GM18519 (cell line): ENCODE data around the gene QSOX1.

Experiments
- ATAC-seq: cut with Tn5 transposase; IDR thresholded peaks from one replicate; pipeline ENCODE4 v1.9.1; 2021; ENCODE audit warnings: mild to moderate bottlenecking, moderate library complexity; ENCODE audit not compliant: unreplicated experiment, low FRiP score

The QSOX1 gene

GRCh38 chr1:180144659-180145357 lies 9.9 kb upstream of the QSOX1 start:
- no peak for ATAC-seq

GRCh38 chr1:180145446-180145845 lies 9.2 kb upstream of the QSOX1 start:
- no peak for ATAC-seq

GRCh38 chr1:180150982-180151381 lies 3.7 kb upstream of the QSOX1 start:
- ATAC-seq, result no peak

DNA sequence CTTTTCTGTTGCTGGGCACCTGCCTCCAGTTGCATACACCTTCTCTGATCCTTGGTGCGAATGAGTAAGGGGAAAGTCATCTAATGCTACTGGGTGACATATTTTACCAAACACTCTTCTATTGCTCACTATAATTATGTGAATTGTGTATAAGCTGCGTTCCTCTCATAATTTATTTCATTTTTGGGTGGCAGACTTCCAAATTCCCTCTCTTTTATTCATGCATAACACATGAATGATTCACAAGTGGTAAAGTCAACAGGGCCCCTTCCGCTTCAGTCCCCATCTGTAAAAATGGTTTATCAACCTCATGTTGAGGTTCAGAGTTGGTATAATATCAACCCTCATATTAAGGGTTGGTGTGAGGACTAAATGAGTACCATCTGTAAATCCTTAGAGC lies 3.2 kb upstream of the QSOX1 start:
- ATAC-seq, result no peak

DNA sequence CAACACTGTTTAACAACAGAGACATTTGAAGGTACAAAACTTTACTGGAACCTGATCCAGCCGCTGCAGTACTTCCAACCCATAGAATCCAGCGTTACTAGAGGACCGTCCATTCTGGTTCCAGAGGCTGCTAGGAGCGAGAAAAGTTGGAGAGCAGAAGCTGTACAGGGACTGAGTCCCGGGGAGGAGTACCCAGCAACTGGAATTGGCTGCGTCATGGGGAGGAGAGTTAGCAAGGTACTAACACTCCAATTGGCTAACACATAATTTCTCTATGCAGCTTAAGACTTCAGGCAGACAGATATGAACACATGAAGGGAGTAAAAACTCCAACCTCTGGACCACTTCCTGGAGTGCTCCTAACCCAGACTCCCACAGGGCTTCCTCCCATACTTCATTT lies 2.1 kb upstream of the QSOX1 start:
- no peak for ATAC-seq

DNA sequence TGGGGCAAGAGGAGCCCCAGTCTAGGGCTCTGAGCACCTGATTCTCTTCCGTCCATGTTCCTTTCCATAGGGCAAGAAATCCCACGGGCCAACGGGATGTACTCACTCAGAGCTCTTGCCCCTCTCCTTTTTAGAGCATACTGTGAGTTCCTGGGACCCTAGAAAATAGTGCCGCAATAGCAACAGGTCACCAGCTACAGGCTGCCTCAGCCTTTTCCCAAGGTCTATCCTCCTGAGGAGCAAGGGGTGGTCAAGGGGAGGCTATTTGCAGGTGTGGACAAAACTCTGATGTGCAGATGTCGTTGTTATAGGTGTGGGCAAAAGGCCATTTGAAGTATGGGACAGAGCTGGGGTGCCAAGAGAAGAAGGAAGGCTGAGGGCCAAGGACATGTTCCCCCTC lies 1.6 kb upstream of the QSOX1 start:
- no peak for ATAC-seq

GRCh38 chr1:180154003-180154324 lies 705 bp upstream of the QSOX1 start:
- ATAC-seq, result no peak

- ATAC-seq, result no peak
Observed at GRCh38 chr1:180155182-180155682, 563 bp downstream of the QSOX1 start.

DNA sequence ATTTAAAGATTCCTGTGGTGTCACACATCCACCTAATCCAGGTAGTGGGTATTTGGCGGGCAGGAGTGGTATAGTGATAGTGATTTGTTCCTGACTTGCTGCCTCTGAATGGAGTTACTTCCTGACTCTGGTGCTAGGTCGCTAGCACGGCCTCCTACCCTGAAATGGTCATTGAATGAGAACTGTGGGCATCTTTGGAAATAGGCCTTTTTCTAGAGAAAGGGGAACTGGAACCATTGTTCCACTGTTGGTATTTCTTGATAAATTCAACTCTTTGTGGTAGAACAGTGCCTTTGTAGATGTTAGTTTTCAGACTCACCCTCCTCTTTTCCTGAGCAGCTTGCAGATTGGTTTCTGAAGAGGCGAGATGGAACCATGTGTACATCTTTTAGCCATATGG lies 1.5 kb downstream of the QSOX1 start:
- ATAC-seq, result no peak

DNA sequence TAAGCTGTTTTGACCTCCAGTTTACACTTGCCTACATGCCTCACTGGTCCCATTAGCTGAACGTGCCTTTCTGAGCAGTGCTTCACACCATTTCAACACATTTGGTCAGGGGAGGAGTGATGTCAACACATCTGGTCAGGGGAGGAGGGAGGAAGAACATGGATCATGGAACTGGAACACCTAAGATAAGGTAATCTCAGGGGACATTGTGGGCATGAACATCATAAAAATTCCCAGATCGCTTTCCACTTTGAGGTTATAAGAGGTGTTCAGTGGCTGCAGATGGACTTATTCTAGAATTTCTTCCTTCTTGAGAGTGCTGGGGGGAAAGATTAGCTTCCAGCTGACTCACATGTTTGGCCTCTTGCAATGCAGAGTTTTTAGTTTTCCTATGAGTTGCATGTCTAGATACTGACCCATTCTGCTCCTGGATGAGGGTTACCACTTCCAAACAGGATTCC lies 2.0 kb downstream of the QSOX1 start:
- no peak for ATAC-seq

GRCh38 chr1:180157108-180157507 lies 2.4 kb downstream of the QSOX1 start:
- ATAC-seq, result no peak

DNA sequence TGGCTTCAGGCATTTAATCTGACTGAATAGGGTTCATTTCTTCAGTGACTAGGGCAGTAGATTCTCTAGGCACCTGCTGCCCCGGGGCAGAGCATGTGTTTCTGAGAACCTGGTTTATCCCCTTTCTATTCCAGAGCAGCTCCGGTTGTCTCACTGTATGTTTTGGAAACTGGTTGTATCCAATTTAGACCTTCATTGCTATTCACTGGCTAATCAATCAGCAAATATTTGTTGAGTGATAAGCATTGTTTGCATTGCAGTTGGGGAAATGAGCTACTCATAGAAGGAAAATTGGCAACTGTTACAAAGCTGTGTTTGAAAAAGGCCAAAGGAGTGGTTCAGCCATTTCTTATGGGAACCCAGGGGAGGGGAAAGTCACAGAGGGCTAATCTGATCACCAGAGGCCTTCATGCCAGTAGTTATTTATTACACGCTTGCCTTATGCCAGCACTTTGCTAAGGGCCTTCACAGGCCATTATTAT lies 2.9 kb downstream of the QSOX1 start:
- no peak for ATAC-seq

DNA sequence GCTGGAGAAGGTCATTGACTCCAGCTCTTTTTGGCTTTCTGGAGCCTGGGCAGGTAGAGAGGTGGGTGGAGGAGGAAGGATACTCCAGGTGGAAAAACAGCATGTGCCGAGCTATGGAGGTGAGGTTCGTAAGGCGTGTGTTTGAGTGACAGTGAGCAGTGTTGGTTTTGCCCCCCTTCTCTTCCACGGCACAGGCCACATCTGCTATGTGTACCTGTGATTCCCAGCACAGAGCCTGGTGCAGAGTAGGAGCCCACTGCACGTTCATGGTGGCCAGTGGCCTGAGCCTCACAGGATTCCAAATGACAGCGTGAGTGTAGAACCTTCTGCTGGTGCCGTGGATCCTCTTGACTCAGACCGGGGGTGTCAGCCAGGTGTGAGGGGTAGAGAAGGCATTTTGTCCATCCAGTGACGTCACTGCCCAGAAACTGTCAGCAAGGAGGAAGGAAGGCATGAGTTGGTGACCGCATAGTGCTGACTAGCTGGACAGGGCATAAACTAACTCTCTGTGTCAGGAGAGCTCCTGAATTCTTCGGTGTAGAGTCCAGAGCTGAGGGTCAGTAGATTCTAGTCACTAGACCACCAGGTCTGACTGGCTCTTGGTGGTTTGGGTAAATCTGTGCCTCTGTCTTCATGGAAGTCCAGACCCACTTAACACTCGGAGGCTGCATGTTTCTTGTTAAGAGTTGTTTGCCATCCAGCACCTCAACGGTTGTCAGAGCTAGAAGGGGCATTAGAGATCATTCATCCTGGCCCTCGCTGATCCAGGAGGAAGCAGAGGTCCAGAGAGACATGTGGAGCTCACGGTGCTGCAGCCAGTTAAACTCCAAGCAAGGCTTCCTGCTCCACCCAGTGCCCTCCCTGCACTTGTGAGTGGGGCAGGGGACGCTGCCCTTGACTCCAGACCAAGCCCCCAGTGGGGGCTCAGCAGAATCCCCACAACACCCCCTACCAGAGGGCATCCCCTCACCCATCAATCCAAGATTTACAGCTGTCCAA lies 3.8 kb downstream of the QSOX1 start:
- no peak for ATAC-seq

- ATAC-seq, result no peak
Observed at GRCh38 chr1:180160357-180160756, 5.7 kb downstream of the QSOX1 start.

DNA sequence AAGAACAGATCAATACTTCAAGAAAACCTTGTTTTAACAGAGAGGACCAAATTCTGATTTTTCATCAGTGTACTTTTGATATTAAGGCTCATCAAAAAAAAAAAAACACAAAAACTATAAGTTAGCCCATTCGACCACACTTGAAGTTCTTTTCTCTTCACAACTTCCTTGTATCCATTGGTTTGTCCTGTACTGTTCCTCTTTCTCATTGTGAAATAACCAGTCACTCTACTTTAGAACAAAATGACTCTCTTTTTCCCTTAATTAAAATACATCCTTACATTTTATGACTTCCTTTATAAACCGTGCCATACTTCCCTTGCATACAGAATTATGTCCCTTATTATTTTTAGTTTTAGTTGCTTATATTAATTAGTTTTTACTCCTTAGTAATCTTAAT lies 8.4 kb downstream of the QSOX1 start:
- ATAC-seq, result no peak

DNA sequence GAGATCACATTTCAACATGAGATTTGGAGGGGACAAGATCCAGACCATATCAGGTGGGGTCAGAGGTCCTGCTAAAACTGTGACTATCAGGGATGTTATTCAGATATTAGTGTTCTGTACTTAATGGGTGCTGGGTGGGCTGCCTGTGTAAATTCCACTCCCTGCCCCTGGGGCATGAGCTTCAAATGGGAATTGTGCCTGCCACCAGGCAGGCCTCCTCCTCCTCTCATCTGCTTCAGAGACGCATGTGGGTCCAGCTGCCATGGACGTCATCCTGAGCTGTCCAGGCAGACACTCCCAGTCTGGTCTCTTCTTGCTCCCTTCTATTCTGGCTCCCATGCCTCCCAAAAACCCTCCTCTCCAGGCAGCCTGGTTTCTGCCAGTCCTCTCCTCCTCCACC lies 10.4 kb downstream of the QSOX1 start:
- no peak for ATAC-seq

DNA sequence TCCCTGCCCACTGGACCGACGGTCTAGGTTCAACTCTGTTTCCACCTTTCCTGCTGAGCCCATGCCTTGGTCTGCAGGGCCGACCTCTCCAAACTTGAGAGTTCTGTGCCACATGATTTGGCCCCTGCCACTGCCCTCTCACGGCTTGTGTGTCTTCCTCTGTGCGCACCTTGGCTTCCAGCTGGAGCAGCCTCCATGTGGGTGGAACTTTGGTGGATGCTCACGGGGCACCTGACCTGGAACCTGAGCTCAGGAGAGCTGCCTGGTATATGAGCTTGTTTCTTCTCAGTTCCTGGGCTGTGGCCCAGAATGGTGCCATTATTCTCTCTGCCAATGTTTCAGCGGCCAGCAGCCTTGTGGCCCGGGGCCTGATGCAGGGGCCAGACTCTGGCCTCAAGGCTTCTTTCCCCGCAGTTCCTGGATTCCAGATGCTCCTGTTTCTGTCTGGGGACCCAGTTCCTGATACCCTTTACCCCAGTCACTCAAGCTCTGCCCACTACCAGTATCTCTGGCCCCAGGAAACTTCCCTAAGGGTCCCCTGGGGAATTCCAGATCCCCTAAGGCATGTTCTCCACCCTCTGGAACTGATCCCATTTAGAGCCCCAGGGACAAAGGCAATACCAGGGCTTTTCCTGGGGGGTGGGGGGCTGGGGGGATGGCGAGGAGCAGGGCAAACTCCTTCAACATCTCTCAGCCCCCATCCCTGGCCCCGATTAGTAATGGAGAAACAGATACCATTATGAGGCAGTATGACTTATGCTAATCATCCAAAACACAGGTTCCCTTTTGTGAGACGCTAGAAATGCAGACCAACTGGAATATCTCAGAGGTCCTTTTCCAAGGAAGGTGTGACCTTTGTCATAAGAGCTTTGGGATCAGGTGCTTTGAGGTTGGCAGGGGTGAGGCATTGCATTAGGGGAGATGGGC lies 11.1 kb downstream of the QSOX1 start:
- no peak for ATAC-seq

- no peak for ATAC-seq
Observed at GRCh38 chr1:180166436-180166800, 11.7 kb downstream of the QSOX1 start.

GRCh38 chr1:180167021-180167701 lies 12.5 kb downstream of the QSOX1 start:
- no peak for ATAC-seq
